ENCODE measurements around the gene PIK3R2.

PIK3R2 gene

DNA sequence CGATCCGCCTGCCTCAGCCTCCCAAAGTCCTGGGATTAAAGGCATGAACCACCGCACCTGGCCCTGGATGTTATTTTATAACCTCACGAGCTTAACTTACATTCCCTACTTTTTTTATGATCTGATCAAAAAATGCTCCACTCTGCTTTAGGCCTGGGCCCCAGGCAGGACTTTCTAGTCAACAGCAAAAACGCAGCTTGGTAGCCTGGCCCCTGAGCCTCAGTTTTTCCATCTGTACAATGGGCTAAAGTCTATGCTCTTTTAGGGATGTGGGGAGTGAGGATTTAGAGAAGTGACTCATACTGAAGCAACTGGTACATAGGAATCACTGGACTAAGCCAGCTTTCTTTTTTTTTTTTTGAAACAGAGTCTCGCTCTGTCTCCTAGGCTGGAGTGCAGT lies 11.9 kb upstream of the PIK3R2 start:
- TF ChIP-seq, protein P1, sequence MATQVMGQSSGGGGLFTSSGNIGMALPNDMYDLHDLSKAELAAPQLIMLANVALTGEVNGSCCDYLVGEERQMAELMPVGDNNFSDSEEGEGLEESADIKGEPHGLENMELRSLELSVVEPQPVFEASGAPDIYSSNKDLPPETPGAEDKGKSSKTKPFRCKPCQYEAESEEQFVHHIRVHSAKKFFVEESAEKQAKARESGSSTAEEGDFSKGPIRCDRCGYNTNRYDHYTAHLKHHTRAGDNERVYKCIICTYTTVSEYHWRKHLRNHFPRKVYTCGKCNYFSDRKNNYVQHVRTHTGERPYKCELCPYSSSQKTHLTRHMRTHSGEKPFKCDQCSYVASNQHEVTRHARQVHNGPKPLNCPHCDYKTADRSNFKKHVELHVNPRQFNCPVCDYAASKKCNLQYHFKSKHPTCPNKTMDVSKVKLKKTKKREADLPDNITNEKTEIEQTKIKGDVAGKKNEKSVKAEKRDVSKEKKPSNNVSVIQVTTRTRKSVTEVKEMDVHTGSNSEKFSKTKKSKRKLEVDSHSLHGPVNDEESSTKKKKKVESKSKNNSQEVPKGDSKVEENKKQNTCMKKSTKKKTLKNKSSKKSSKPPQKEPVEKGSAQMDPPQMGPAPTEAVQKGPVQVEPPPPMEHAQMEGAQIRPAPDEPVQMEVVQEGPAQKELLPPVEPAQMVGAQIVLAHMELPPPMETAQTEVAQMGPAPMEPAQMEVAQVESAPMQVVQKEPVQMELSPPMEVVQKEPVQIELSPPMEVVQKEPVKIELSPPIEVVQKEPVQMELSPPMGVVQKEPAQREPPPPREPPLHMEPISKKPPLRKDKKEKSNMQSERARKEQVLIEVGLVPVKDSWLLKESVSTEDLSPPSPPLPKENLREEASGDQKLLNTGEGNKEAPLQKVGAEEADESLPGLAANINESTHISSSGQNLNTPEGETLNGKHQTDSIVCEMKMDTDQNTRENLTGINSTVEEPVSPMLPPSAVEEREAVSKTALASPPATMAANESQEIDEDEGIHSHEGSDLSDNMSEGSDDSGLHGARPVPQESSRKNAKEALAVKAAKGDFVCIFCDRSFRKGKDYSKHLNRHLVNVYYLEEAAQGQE (IDR thresholded peaks at IDR 0.05; ENCODE audit: insufficient read depth in 1 of 2, low read depth in 2 of 2, low read length in 2 of 2), result no peak
- TF ChIP-seq FOXP2 (optimal IDR thresholded peaks at IDR 0.05; ENCODE audit: borderline replicate concordance, extremely low read depth, extremely low read length, insufficient read depth) (no peak), SIN3A (IDR thresholded peaks at IDR 0.05; ENCODE audit: borderline replicate concordance, insufficient read depth, low read length) (no peak), TAF1 (IDR thresholded peaks at IDR 0.05; ENCODE audit: borderline replicate concordance, insufficient read depth, low read length) (no peak), POLR2AphosphoS5 (IDR thresholded peaks at IDR 0.05; ENCODE audit: low read depth, low read length) (no peak)

DNA sequence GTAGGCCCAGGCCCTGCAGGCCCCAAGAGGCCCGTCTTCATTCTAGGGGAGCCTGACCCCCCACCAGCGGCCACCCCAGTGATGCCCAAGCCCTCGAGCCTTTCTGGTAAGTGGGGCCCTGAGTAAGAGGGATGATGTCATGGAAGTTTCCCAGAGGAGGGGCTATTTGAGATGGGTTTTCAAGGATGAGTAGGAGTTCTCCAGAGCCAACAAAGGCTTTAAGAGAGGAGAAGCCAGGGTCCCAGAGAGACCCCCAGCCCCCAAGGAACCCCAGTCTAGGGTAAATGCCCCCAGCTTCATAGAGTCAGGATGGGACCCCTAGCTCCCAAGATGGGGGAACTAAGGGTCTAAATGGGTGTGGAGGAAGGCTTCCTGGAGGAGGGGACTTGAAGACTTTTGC lies 9.1 kb upstream of the PIK3R2 start:
- TF ChIP-seq TAF1 (IDR thresholded peaks at IDR 0.05; ENCODE audit: borderline replicate concordance, insufficient read depth, low read length), result no peak
- no peak for TF ChIP-seq FOXP2 (optimal IDR thresholded peaks at IDR 0.05; ENCODE audit: borderline replicate concordance, extremely low read depth, extremely low read length, insufficient read depth)
- no peak for TF ChIP-seq SIN3A (IDR thresholded peaks at IDR 0.05; ENCODE audit: borderline replicate concordance, insufficient read depth, low read length)
- TF ChIP-seq, protein P1 (IDR thresholded peaks at IDR 0.05; ENCODE audit: insufficient read depth in 1 of 2, low read depth in 2 of 2, low read length in 2 of 2), result no peak
- no peak for TF ChIP-seq POLR2AphosphoS5 (IDR thresholded peaks at IDR 0.05; ENCODE audit: low read depth, low read length)

DNA sequence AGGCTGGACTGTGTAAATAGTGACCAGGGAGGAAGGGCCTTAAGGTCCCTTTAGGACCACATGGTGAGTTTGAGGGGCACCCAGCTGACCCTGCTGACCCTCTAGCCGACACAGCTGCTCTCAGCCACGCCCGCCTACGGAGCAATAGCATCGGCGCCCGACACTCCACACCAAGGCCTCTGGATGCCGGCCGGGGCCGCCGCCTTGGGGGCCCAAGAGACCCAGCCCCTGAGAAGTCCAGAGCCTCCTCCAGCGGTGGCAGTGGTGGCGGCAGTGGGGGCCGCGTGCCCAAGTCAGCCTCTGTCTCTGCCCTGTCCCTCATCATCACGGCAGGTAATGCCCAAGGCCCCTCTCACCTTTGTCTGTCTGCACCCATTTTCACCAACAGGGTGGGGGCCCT lies 8.6 kb upstream of the PIK3R2 start:
- TF ChIP-seq FOXP2 (optimal IDR thresholded peaks at IDR 0.05; ENCODE audit: borderline replicate concordance, extremely low read depth, extremely low read length, insufficient read depth), result no peak
- TF ChIP-seq, protein P1 (IDR thresholded peaks at IDR 0.05; ENCODE audit: insufficient read depth in 1 of 2, low read depth in 2 of 2, low read length in 2 of 2), result no peak
- TF ChIP-seq TAF1 (IDR thresholded peaks at IDR 0.05; ENCODE audit: borderline replicate concordance, insufficient read depth, low read length), result no peak
- no peak for TF ChIP-seq SIN3A (IDR thresholded peaks at IDR 0.05; ENCODE audit: borderline replicate concordance, insufficient read depth, low read length)
- TF ChIP-seq POLR2AphosphoS5 (IDR thresholded peaks at IDR 0.05; ENCODE audit: low read depth, low read length), result no peak

DNA sequence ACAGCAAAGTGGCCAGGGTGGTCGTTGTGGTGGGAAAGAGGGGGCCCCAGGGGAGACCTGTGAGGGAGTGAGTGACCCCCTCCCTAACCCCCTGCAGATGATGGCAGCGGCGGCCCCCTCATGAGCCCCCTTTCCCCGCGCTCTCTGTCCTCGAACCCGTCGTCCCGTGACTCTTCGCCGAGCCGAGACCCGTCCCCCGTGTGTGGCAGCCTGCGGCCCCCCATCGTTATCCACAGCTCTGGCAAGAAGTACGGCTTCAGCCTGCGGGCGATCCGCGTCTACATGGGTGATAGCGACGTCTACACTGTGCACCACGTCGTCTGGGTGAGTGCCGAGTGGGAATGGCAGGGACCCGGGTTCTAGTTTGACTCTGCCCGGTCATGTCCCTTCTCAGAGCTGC lies 8.1 kb upstream of the PIK3R2 start:
- TF ChIP-seq, protein P1 (IDR thresholded peaks at IDR 0.05; ENCODE audit: insufficient read depth in 1 of 2, low read depth in 2 of 2, low read length in 2 of 2), result no peak
- no peak for TF ChIP-seq TAF1 (IDR thresholded peaks at IDR 0.05; ENCODE audit: borderline replicate concordance, insufficient read depth, low read length)
- TF ChIP-seq POLR2AphosphoS5 (IDR thresholded peaks at IDR 0.05; ENCODE audit: low read depth, low read length), result no peak
- no peak for TF ChIP-seq SIN3A (IDR thresholded peaks at IDR 0.05; ENCODE audit: borderline replicate concordance, insufficient read depth, low read length)
- no peak for TF ChIP-seq FOXP2 (optimal IDR thresholded peaks at IDR 0.05; ENCODE audit: borderline replicate concordance, extremely low read depth, extremely low read length, insufficient read depth)
